CD4-positive, alpha-beta T cell treated with Interleukin-10 for 1 hour (primary cell): ENCODE results near the gene RLN2.
"Not testable (repeated sequence)": the region's sequence is repeated elsewhere in the genome, so short reads cannot be mapped to it uniquely, and the experiment has no call there.

Experiments used
- DNase-seq: peaks from one replicate; pipeline ENCODE4 v3.0.0-alpha.2; 2020

RLN2 gene

GRCh38 chr9:5303840-5304795 lies at the start of gene RLN2:
Gene RLN2, minus strand, starts transcription at chr9:5304716. Its CDS starts 136 bp downstream, at chr9:5304580.
- DNase-seq = peak; percentile 16

- no peak for DNase-seq
These were observed 49.7 kb upstream of the RLN2 start for GRCh38 chr9:5354184-5354583.

- peak; percentile 43 for DNase-seq
These were observed 48.2 kb upstream of the RLN2 start for GRCh38 chr9:5352637-5353248.

GRCh38 chr9:5338992-5339981 lies 34.8 kb upstream of the RLN2 start, which contains the start of gene RLN1:
Gene RLN1, minus strand, starts transcription at chr9:5339876. Its CDS starts 130 bp downstream, at chr9:5339746.
- DNase-seq = peak; percentile 30

GRCh38 chr9:5336688-5337087 lies 32.2 kb upstream of the RLN2 start:
- DNase-seq = peak; percentile 62

GRCh38 chr9:5331276-5331675 lies 26.8 kb upstream of the RLN2 start:
- DNase-seq = not testable (repeated sequence)

- DNase-seq = peak; percentile 61
These were observed 22.5 kb upstream of the RLN2 start for GRCh38 chr9:5326893-5327548.

GRCh38 chr9:5326187-5326586 lies 21.7 kb upstream of the RLN2 start:
- no peak for DNase-seq

- DNase-seq = not testable (repeated sequence)
These were observed 17.1 kb upstream of the RLN2 start for GRCh38 chr9:5321601-5322000.

- DNase-seq = peak; percentile 9
These were observed 16.5 kb upstream of the RLN2 start for GRCh38 chr9:5321058-5321457.

- not testable (repeated sequence) for DNase-seq
These were observed 11.9 kb upstream of the RLN2 start for GRCh38 chr9:5316406-5316805.

- no peak for DNase-seq
These were observed 10.8 kb upstream of the RLN2 start for GRCh38 chr9:5315187-5315923.

GRCh38 chr9:5310851-5311250 lies 6.3 kb upstream of the RLN2 start:
- DNase-seq = no peak

- no peak for DNase-seq
These were observed 1.2 kb upstream of the RLN2 start for GRCh38 chr9:5305741-5306140.

- DNase-seq = peak; percentile 24
These were observed 3.0 kb downstream of the RLN2 start for GRCh38 chr9:5301544-5301943.

- DNase-seq = no peak
These were observed 12.4 kb downstream of the RLN2 start for GRCh38 chr9:5292141-5292540.

- no peak for DNase-seq
These were observed 15.9 kb downstream of the RLN2 start for GRCh38 chr9:5288591-5288990.

GRCh38 chr9:5286262-5286661 lies 18.3 kb downstream of the RLN2 start:
- no peak for DNase-seq

- DNase-seq = no peak
These were observed 26.0 kb downstream of the RLN2 start for GRCh38 chr9:5278486-5278885.

GRCh38 chr9:5274770-5275169 lies 29.7 kb downstream of the RLN2 start:
- no peak for DNase-seq

- DNase-seq = no peak
These were observed 35.2 kb downstream of the RLN2 start for GRCh38 chr9:5269249-5269715.
